Measurements from ENCODE around the gene GPR157. TPM values are rescaled to one million over a fixed set of nuclear protein-coding genes. Genes with fewer than 3 reads are reported as not detected.
A peak's percentile ranks its signal among the peaks of the same experiment; 100 is the strongest.

GPR157 gene
- total and polyA plus RNA-seq, 2 of the 13 experiments (the other 11 are each of a cell fraction or from before 2014, with no cell fraction given): 10.1 to 19.2 TPM

- TF ChIP-seq CTCF (CRISPR knock-in tag; IDR thresholded peaks at IDR 0.05) (peak; percentile 83), TEAD3 (CRISPR knock-in tag; optimal IDR thresholded peaks at IDR 0.05; ENCODE audit: borderline replicate concordance) (peak; percentile 34), RBM22 (optimal IDR thresholded peaks at IDR 0.05; ENCODE audit: low read length) (peak; percentile 23), HDAC2 (CRISPR knock-in tag; IDR thresholded peaks at IDR 0.05) (no peak), SMC3 (IDR thresholded peaks at IDR 0.05; ENCODE audit: low read length) (peak; percentile 23; the same call in 1 of the 2 replicates), ZZZ3 (CRISPR knock-in tag; IDR thresholded peaks at IDR 0.05; ENCODE audit: borderline replicate concordance) (no peak), TARDBP (CRISPR knock-in tag; IDR thresholded peaks at IDR 0.05) (0 out of 2 replicates have a peak, but pooled peaks have one; percentile 3), ZNF333 (CRISPR knock-in tag; IDR thresholded peaks at IDR 0.05; ENCODE audit: borderline replicate concordance) (no peak), ZNF766 (CRISPR knock-in tag; IDR thresholded peaks at IDR 0.05; ENCODE audit: borderline replicate concordance) (no peak), ZNF709 (CRISPR knock-in tag; IDR thresholded peaks at IDR 0.05) (no peak)
- TF ChIP-seq, protein P1, sequence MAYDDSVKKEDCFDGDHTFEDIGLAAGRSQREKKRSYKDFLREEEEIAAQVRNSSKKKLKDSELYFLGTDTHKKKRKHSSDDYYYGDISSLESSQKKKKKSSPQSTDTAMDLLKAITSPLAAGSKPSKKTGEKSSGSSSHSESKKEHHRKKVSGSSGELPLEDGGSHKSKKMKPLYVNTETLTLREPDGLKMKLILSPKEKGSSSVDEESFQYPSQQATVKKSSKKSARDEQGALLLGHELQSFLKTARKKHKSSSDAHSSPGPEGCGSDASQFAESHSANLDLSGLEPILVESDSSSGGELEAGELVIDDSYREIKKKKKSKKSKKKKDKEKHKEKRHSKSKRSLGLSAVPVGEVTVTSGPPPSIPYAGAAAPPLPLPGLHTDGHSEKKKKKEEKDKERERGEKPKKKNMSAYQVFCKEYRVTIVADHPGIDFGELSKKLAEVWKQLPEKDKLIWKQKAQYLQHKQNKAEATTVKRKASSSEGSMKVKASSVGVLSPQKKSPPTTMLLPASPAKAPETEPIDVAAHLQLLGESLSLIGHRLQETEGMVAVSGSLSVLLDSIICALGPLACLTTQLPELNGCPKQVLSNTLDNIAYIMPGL (CRISPR knock-in tag; IDR thresholded peaks at IDR 0.05; ENCODE audit: borderline replicate concordance in 1 of 2, low read depth in 1 of 2): peak in 1 of 2 experiments; percentile 41; a peak in 1 of 4 replicates
- TF ChIP-seq, protein P2, sequence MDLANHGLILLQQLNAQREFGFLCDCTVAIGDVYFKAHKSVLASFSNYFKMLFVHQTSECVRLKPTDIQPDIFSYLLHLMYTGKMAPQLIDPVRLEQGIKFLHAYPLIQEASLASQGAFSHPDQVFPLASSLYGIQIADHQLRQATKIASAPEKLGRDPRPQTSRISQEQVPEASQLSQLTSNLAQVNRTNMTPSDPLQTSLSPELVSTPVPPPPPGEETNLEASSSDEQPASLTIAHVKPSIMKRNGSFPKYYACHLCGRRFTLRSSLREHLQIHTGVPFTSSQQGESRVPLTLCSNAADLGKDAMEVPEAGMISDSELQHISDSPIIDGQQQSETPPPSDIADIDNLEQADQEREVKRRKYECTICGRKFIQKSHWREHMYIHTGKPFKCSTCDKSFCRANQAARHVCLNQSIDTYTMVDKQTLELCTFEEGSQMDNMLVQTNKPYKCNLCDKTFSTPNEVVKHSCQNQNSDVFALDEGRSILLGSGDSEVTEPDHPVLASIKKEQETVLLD (CRISPR knock-in tag; IDR thresholded peaks at IDR 0.05; ENCODE audit: low read depth): no peak
- TF ChIP-seq, protein P3, sequence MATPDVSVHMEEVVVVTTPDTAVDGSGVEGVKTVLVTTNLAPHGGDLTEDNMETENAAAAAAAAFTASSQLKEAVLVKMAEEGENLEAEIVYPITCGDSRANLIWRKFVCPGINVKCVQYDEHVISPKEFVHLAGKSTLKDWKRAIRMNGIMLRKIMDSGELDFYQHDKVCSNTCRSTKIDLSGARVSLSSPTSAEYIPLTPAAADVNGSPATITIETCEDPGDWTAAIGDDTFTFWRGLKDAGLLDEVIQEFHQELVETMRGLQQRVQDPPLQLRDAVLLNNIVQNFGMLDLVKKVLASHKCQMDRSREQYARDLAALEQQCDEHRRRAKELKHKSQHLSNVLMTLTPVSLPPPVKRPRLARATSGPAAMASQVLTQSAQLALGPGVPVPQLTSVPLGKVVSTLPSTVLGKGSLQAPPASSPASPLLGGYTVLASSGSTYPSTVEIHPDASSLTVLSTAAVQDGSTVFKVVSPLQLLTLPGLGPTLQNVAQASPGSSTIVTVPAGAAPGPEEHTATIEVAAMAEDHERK (CRISPR knock-in tag; IDR thresholded peaks at IDR 0.05; ENCODE audit: low read depth): no peak
These were observed 27.3 kb downstream of the GPR157 start (continued) for GRCh38 chr1:9101510-9102146.

All from HepG2 (cell line).